Neutrophil (primary cell): ENCODE results near the gene GATA5.

Source experiments
- H3K27ac ChIP-seq: fragments of 200-600 bp; sonication (generic); 2 replicates; pipeline ENCODE4 v1.5.1; 2016; ENCODE audit warnings: mild to moderate bottlenecking, moderate library complexity
- H3K27me3 ChIP-seq: fragments of 200-600 bp; sonication (generic); 2 replicates; pipeline ENCODE4 v1.6.0; 2016; ENCODE audit warnings: mild to moderate bottlenecking
- H3K36me3 ChIP-seq: fragments of 200-600 bp; sonication (generic); 2 replicates; pipeline ENCODE4 v1.5.1; 2017
- H3K4me1 ChIP-seq, 2 experiments: fragments of 200-600 bp in 1 of 2; sonication (generic) in 1 of 2; 1 replicate in 1 of 2; 2 replicates in 1 of 2; pipeline versions ENCODE4 v1.5.1 to v1.6.1; 2013 to 2016; ENCODE audit warnings: low read depth in 1 of 2, low read length in 1 of 2, mild to moderate bottlenecking in 1 of 2, moderate library complexity in 1 of 2; ENCODE audit not compliant: control insufficient read depth in 1 of 2, insufficient read depth in 1 of 2
- H3K4me3 ChIP-seq, 2 experiments: fragments of 200-600 bp in 1 of 2; sonication (generic) in 1 of 2; 1 replicate in 1 of 2; 2 replicates in 1 of 2; pipeline ENCODE4 v1.5.1; 2013 to 2016; ENCODE audit warnings: low read depth in 1 of 2, low read length in 1 of 2, mild to moderate bottlenecking in 1 of 2, moderate library complexity in 1 of 2
- H3K9me3 ChIP-seq: fragments of 200-600 bp; sonication (generic); 2 replicates; pipeline ENCODE4 v1.5.1; 2016
- TF ChIP-seq, protein P1 (sequence below): fragments of 200-600 bp; sonication (generic); IDR thresholded peaks from 2 replicates; pipeline ENCODE4 v1.5.1; 2016; ENCODE audit warnings: antibody characterized with exemption

Gene GATA5

GRCh38 chr20:62437496-62437895 is 38.3 kb downstream of the GATA5 start:
- Histone ChIP-seq H3K4me3 (no peak overlapping the region), H3K4me1 (no peaks in the 10 kb centered on the region), H3K9me3 (no peaks in the 10 kb centered on the region), H3K27ac (no peak overlapping the region), H3K27me3 (peaks cover 60% of the 10 kb centered on the region), H3K36me3 (no peaks in the 10 kb centered on the region)
- TF ChIP-seq, protein P1, sequence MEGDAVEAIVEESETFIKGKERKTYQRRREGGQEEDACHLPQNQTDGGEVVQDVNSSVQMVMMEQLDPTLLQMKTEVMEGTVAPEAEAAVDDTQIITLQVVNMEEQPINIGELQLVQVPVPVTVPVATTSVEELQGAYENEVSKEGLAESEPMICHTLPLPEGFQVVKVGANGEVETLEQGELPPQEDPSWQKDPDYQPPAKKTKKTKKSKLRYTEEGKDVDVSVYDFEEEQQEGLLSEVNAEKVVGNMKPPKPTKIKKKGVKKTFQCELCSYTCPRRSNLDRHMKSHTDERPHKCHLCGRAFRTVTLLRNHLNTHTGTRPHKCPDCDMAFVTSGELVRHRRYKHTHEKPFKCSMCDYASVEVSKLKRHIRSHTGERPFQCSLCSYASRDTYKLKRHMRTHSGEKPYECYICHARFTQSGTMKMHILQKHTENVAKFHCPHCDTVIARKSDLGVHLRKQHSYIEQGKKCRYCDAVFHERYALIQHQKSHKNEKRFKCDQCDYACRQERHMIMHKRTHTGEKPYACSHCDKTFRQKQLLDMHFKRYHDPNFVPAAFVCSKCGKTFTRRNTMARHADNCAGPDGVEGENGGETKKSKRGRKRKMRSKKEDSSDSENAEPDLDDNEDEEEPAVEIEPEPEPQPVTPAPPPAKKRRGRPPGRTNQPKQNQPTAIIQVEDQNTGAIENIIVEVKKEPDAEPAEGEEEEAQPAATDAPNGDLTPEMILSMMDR, result no peak

- peaks cover 68% of the 10 kb centered on the region for H3K27me3 ChIP-seq
- H3K27ac ChIP-seq, result no peak overlapping the region
- H3K4me3 ChIP-seq, result no peak overlapping the region
- no peaks in the 10 kb centered on the region for H3K4me1 ChIP-seq
- TF ChIP-seq, protein P1, result no peak
- H3K36me3 ChIP-seq, result no peaks in the 10 kb centered on the region
- H3K9me3 ChIP-seq, result no peaks in the 10 kb centered on the region
Measured at GRCh38 chr20:62436692-62437091, 39.1 kb downstream of the GATA5 start.

GRCh38 chr20:62433658-62434497 is 41.9 kb downstream of the GATA5 start:
- Histone ChIP-seq H3K27ac (no peak overlapping the region), H3K36me3 (no peaks in the 10 kb centered on the region), H3K27me3 (peaks cover 56% of the 10 kb centered on the region), H3K4me3 (no peak overlapping the region), H3K4me1 (no peaks in the 10 kb centered on the region), H3K9me3 (no peaks in the 10 kb centered on the region)
- TF ChIP-seq, protein P1, result no peak

DNA sequence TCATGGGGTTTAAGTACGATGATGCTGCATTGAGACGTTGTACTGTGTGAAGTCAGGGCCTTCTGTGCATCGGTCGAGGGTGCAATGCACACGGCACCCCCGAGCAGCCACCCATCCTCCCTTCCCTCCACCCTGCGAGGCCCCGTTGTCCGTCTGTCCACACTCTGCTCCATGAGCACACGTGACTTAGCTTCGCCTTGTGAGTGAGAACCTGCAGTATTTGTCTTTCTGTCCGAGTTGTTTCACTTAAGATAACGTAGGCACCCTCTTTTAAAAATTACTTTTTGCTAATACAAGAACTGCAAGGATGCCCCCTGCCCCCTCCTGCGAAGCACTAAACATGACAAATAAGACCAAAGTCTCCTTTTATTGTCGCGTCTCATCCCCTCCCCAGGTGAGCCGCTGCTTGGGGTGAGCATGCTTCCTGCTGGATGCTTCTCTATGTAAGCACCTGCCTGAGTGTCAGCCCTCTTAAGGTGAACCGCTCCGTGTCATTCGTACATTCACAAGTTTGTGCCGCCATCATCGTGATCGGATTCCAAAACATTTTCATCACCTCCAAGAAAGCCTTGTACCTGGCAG is 44.8 kb downstream of the GATA5 start:
- Histone ChIP-seq H3K36me3 (no peaks in the 10 kb centered on the region), H3K27me3 (peaks cover 56% of the 10 kb centered on the region), H3K9me3 (no peaks in the 10 kb centered on the region), H3K4me3 (no peak overlapping the region), H3K4me1 (no peaks in the 10 kb centered on the region), H3K27ac (no peak overlapping the region)
- TF ChIP-seq, protein P1, result no peak

- H3K4me3 ChIP-seq, result no peak overlapping the region
- H3K9me3 ChIP-seq, result no peaks in the 10 kb centered on the region
- TF ChIP-seq, protein P1, result no peak
- H3K27me3 ChIP-seq, result peaks cover 50% of the 10 kb centered on the region
- no peaks in the 10 kb centered on the region for H3K4me1 ChIP-seq
- H3K36me3 ChIP-seq, result no peaks in the 10 kb centered on the region
- no peak overlapping the region for H3K27ac ChIP-seq
Measured at GRCh38 chr20:62430311-62430853, 45.4 kb downstream of the GATA5 start.
